Common myeloid progenitor, CD34-positive (primary cell): ENCODE measurements around the gene GYPB.
"Not testable (repeated sequence)": the region's sequence is repeated elsewhere in the genome, so short reads cannot be mapped to it uniquely, and the experiment has no call there.

Experiments used
- CTCF ChIA-PET: fragments of 350-600 bp; sonication (Branson Sonifier 250); formaldehyde crosslinking; loops from one replicate; lab custom pipeline; 2021; ENCODE audit warnings: antibody characterized with exemption; lab: Charles Lee
- POLR2A ChIA-PET: fragments of 350-600 bp; sonication (Branson Sonifier 250); formaldehyde crosslinking; loops from one replicate; lab custom pipeline; 2021; ENCODE audit warnings: antibody characterized with exemption; lab: Charles Lee
- DNase-seq, 3 donors: peaks; one replicate each; pipeline versions ENCODE4 v3.0.0 to v3.0.0-alpha.2; 2013
- H3K27ac ChIP-seq, 2 experiments: 1 replicate in 1 of 2; 2 replicates in 1 of 2; pipeline ENCODE4 v1.7.0; 2013; ENCODE audit warnings: inconsistent platforms in 2 of 2, low read length in 2 of 2, mild to moderate bottlenecking in 2 of 2, low read depth in 1 of 2, moderate library complexity in 1 of 2; ENCODE audit not compliant: severe bottlenecking in 2 of 2, insufficient read depth in 1 of 2, poor library complexity in 1 of 2
- H3K27me3 ChIP-seq, 5 experiments: replicated peaks in 2 of 5; 1 replicate in 3 of 5; 2 replicates in 2 of 5; pipeline versions ENCODE4 v1.6.1 to v1.7.0; 2013; ENCODE audit warnings: low read length in 4 of 5, mild to moderate bottlenecking in 2 of 5, moderate library complexity in 2 of 5, inconsistent platforms in 1 of 5; ENCODE audit not compliant: insufficient read depth in 5 of 5, control insufficient read depth in 4 of 5
- H3K36me3 ChIP-seq, 4 experiments: 1 replicate in 2 of 4; 2 replicates in 2 of 4; pipeline versions ENCODE4 v1.6.1 to v1.7.0; 2013; ENCODE audit warnings: low read length in 3 of 4, control low read depth in 1 of 4, mild to moderate bottlenecking in 1 of 4; ENCODE audit not compliant: control insufficient read depth in 4 of 4, insufficient read depth in 4 of 4
- H3K4me1 ChIP-seq, 4 experiments: 1 replicate in 3 of 4; 2 replicates in 1 of 4; pipeline versions ENCODE4 v1.6.1 to v1.7.1; 2013; ENCODE audit warnings: low read length in 3 of 4, mild to moderate bottlenecking in 3 of 4, control low read depth in 1 of 4, inconsistent platforms in 1 of 4, moderate library complexity in 1 of 4; ENCODE audit not compliant: control insufficient read depth in 4 of 4, insufficient read depth in 4 of 4; ENCODE audit errors: control extremely low read depth in 1 of 4
- H3K4me3 ChIP-seq, 7 experiments: 1 replicate in 4 of 7; 2 replicates in 3 of 7; pipeline versions ENCODE4 v1.5.1 to v1.7.0; 2013; ENCODE audit warnings: mild to moderate bottlenecking in 7 of 7, low read length in 6 of 7, moderate library complexity in 6 of 7, inconsistent platforms in 2 of 7, low read depth in 2 of 7, control low read depth in 1 of 7; ENCODE audit not compliant: insufficient read depth in 4 of 7, control insufficient read depth in 1 of 7; ENCODE audit errors: extremely low read depth in 1 of 7
- H3K9me3 ChIP-seq, 5 experiments: 1 replicate in 4 of 5; 2 replicates in 1 of 5; pipeline versions ENCODE4 v1.6.1 to v1.7.1; 2013; ENCODE audit warnings: low read length in 4 of 5, mild to moderate bottlenecking in 2 of 5, inconsistent platforms in 1 of 5, low read depth in 1 of 5, moderate library complexity in 1 of 5; ENCODE audit not compliant: control insufficient read depth in 4 of 5, insufficient read depth in 2 of 5; ENCODE audit errors: control extremely low read depth in 1 of 5
- WGBS: methylation state at CpG from one replicate; pipeline ENCODE4 v1.1.5; 2013; ENCODE audit not compliant: insufficient coverage; 5-methylcytosine and 5-hydroxymethylcytosine counted together

Gene GYPB

DNA sequence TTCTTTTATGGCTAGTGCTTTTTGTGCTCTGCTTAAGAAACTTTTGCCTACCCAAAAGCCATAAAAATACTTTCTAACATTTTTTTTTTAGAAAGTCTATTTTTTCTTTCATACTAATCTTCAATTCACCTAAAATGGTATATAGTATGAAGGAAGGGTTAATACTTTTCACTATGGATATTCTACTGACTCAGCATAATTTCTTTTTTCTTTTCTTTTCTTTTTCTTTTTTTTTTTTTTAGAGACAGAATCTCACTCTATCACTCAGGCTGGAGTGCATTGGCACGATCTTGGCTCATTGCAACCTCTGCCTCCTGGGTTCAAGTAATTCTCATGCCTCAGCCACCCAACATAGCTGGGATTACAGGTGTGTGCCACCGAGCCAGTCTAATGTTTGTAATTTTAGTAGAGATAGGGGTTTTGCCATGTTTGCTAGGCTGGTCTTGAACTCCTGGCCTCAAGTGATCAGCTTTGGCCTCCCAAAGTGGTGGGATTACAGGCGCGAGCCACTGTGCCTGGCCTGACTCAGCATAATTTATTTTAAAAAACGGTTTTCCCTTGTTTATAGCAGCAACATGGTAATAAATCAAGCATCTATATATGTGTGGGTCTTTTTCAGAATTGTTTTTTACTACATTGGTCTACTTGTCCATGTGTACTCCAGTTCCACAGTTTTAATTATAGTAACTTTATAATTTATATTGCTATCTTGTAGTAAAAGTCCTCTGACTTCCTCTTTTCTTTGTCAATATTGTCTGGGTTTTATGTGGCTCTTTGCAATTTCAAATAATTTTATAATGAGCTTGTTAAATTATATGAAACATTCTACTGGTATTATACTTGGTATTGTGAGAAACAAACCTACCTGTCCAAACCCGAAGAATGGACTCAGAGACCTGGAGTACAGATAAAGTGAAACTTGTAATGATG is 30.6 kb upstream of the GYPB start:
- WGBS: no CpG with 5 or more reads among the region's 6 CpGs
- Histone ChIP-seq H3K27ac (peak overlapping the region in 1 of 2 experiments; percentile 14), H3K4me3 (peak overlapping the region in 1 of 7 experiments; percentile 19)
- POLR2A ChIA-PET, H3K9me3 ChIP-seq, H3K4me1 ChIP-seq, H3K27me3 ChIP-seq, H3K36me3 ChIP-seq: not testable (repeated sequence)
- peak in 2 of 3 donors; percentile 58 to 77 for DNase-seq
- CTCF ChIA-PET: interaction anchor here (0.6 kb wide), 1 partner anchor 836 kb away, joined by 3 read pairs; no protein-coding TSS in a partner anchor

DNA sequence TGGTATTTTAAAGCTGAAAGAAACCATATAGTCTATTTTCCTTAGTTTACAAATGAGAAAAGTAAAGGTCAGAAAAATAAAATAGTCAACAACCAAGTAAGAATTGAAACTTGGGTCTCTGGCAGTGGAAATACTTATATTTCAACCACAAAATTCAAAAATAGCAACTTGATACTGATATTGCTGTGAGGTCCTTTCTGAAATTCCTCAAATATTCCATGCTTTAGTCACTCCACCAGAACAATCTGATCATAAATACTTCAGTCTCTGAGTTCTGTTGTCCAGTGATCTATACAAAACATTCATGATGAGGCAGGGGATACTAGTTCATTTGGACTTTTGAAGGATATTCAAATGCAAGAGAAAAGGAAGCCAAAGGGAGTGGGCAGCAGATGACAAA is 25.8 kb upstream of the GYPB start:
- H3K9me3 ChIP-seq, H3K4me3 ChIP-seq, H3K4me1 ChIP-seq, H3K27ac ChIP-seq, H3K36me3 ChIP-seq, CTCF ChIA-PET, H3K27me3 ChIP-seq, DNase-seq: not testable (repeated sequence)
- POLR2A ChIA-PET: interaction anchor here (0.7 kb wide), 1 partner anchor 12 kb away, joined by 3 read pairs; no protein-coding TSS in a partner anchor

- H3K27me3 ChIP-seq, H3K9me3 ChIP-seq, POLR2A ChIA-PET, H3K36me3 ChIP-seq, CTCF ChIA-PET, H3K27ac ChIP-seq: not testable (repeated sequence)
- WGBS: 0% methylated on average over 1 of the region's 1 CpG
- peak overlapping the region in 1 of 7 experiments; percentile 10 for H3K4me3 ChIP-seq
- peak; percentile 23 to 79 (median 68) for DNase-seq
- H3K4me1 ChIP-seq: peaks cover 2 to 24% (median 12%) of the 10 kb centered on the region in 4 experiments
These were observed 13.4 kb upstream of the GYPB start for GRCh38 chr4:144032580-144032979.

DNA sequence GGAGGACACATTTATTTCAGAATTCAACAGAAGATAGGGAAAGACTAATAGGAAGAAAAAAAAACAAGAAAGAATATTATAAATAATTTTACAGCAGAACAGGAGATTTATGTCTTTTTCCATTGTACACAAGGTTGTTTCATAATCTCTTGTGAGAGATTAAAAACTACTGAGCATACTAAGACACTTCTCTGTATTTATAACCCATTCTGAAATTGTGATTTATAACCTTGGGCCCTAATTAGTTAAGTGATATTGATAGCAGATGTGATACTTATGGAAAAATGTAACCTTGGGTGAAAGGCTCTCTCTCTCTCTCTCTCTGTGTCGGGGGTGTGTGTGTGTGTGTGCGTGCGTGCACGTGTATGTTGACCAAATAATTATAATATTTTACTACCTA is 12.7 kb upstream of the GYPB start:
- CTCF ChIA-PET: interaction anchor here (0.9 kb wide), 1 partner anchor 473 kb away, joined by 3 read pairs; no protein-coding TSS in a partner anchor
- POLR2A ChIA-PET: not testable (repeated sequence)

GRCh38 chr4:144031369-144031768 is 12.2 kb upstream of the GYPB start:
- POLR2A ChIA-PET, H3K27me3 ChIP-seq, H3K4me3 ChIP-seq, H3K27ac ChIP-seq, H3K9me3 ChIP-seq, H3K36me3 ChIP-seq: not testable (repeated sequence)
- CTCF ChIA-PET: interaction anchor here (0.9 kb wide), 1 partner anchor 473 kb away, joined by 3 read pairs; no protein-coding TSS in a partner anchor
- peaks cover 2 to 24% (median 12%) of the 10 kb centered on the region in 4 experiments for H3K4me1 ChIP-seq
- WGBS: 94% methylated on average over 3 of the region's 3 CpGs
- DNase-seq: peak in 2 of 3 donors; percentile 10 to 29

More for the DNA sequence above, 12.7 kb upstream of the GYPB start:
- no CpG with 5 or more reads among the region's 4 CpGs for WGBS
- H3K27ac ChIP-seq, H3K27me3 ChIP-seq, H3K36me3 ChIP-seq, H3K4me3 ChIP-seq, H3K9me3 ChIP-seq: not testable (repeated sequence)
- peaks cover 2 to 24% (median 12%) of the 10 kb centered on the region in 4 experiments for H3K4me1 ChIP-seq
- DNase-seq: peak in 2 of 3 donors; percentile 11 to 26

DNA sequence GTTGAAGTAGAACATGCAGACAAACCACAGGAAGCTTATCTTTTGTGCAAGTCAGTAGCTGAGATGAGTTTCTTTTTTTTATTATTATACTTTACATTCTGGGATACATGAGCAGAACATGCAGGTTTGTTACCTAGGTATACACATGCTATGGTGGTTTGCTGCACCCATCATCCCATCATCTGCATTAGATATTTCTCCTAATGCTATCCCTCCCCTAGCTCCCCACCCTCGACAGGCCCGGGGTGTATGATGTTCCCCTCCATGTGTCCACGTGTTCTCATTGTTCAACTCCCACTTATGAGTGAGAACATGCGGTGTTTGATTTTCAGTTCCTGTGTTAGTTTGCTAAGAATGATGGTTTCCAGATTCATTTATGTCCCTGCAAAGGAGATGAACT is 11.5 kb upstream of the GYPB start:
- peak in 2 of 3 donors; percentile 28 to 60 for DNase-seq
- H3K9me3 ChIP-seq, CTCF ChIA-PET, H3K4me3 ChIP-seq, POLR2A ChIA-PET, H3K36me3 ChIP-seq, H3K27me3 ChIP-seq, H3K27ac ChIP-seq: not testable (repeated sequence)
- WGBS: 0% methylated on average over 1 of the region's 4 CpGs
- peaks cover 2 to 24% (median 12%) of the 10 kb centered on the region in 4 experiments for H3K4me1 ChIP-seq

- POLR2A ChIA-PET: not testable (repeated sequence)
These were observed 7.5 kb upstream of the GYPB start for GRCh38 chr4:144026682-144027081.

More at GRCh38 chr4:144026682-144027081, 7.5 kb upstream of the GYPB start:
- H3K36me3 ChIP-seq, H3K9me3 ChIP-seq, DNase-seq, CTCF ChIA-PET, H3K4me3 ChIP-seq, H3K27me3 ChIP-seq, H3K27ac ChIP-seq: not testable (repeated sequence)
- WGBS: no CpG with 5 or more reads among the region's 4 CpGs
- peaks cover 2 to 18% (median 12%) of the 10 kb centered on the region in 4 experiments for H3K4me1 ChIP-seq
